K562 (cell line): ENCODE measurements around the gene P4HTM. TPM values are rescaled to one million over a fixed set of nuclear protein-coding genes. Genes with fewer than 3 reads are reported as not detected.

Experiments
- BDP1 ChIP-seq: IDR thresholded peaks from 3 replicates; pipeline ENCODE4 v1.6.1; 2011; ENCODE audit not compliant: insufficient read length, insufficient read depth
- ETV6 ChIP-seq, 3 experiments: fragments of 150-350 bp in 1 of 3; sonication (generic) in 1 of 3; formaldehyde crosslinking in 1 of 3; IDR thresholded peaks; 2 replicates each; pipeline versions ENCODE4 v1.6.1 to v1.8.0; 2014 to 2022; ENCODE audit warnings: borderline replicate concordance in 2 of 3, low read depth in 2 of 3, antibody characterized with exemption in 1 of 3, low read length in 1 of 3, mild to moderate bottlenecking in 1 of 3, missing genetic modification reagents in 1 of 3
- FOXO4 ChIP-seq: fragments of 450-650 bp; formaldehyde crosslinking; IDR thresholded peaks from 2 replicates; pipeline ENCODE4 v1.4.0; 2020; ENCODE audit warnings: mild to moderate bottlenecking, moderate library complexity
- GTF2E2 ChIP-seq: fragments of 200-800 bp; sonication (Bioruptor generic); IDR thresholded peaks from 2 replicates; pipeline ENCODE4 v1.6.1; 2016; ENCODE audit warnings: missing genetic modification characterization, missing compliant biosample characterization
- KAT7 ChIP-seq: sonication (generic); formaldehyde crosslinking; IDR thresholded peaks from 2 replicates; pipeline ENCODE4 v1.8.0; 2022; ENCODE audit warnings: missing genetic modification reagents, mild to moderate bottlenecking, borderline replicate concordance
- KLF13 ChIP-seq: fragments of 450-650 bp; IDR thresholded peaks from 2 replicates; pipeline ENCODE4 v1.6.1; 2016; ENCODE audit warnings: missing genetic modification characterization, low read depth, mild to moderate bottlenecking, missing compliant biosample characterization, moderate library complexity, borderline replicate concordance
- KLF6 ChIP-seq: fragments of 250-450 bp; sonication (Bioruptor Pico); IDR thresholded peaks from 2 replicates; pipeline ENCODE4 v1.4.0; 2020; ENCODE audit warnings: mild to moderate bottlenecking, moderate library complexity, borderline replicate concordance
- POLR2H ChIP-seq: IDR thresholded peaks from 2 replicates; pipeline ENCODE4 v1.6.1; 2016; ENCODE audit warnings: missing genetic modification characterization, low read depth, mild to moderate bottlenecking, control low read depth, missing compliant biosample characterization, moderate library complexity
- SAFB ChIP-seq: fragments of 200-400 bp; formaldehyde crosslinking; IDR thresholded peaks from 2 replicates; pipeline ENCODE4 v1.6.1; 2017; ENCODE audit warnings: low read depth, low read length, borderline replicate concordance
- SIN3A ChIP-seq, 2 experiments: fragments of 150-350 bp in 1 of 2; IDR thresholded peaks; 2 replicates each; pipeline ENCODE4 v1.6.1; 2011 to 2016; ENCODE audit warnings: borderline replicate concordance in 2 of 2, low read depth in 2 of 2, low read length in 2 of 2, mild to moderate bottlenecking in 2 of 2, moderate library complexity in 2 of 2; ENCODE audit not compliant: control insufficient read depth in 1 of 2
- SRSF1 ChIP-seq: fragments of 200-400 bp; formaldehyde crosslinking; IDR thresholded peaks from 2 replicates; pipeline ENCODE4 v1.6.1; 2017; ENCODE audit warnings: mild to moderate bottlenecking, low read depth, low read length, moderate library complexity
- TRIM24 ChIP-seq, 2 experiments: fragments of 450-650 bp; IDR thresholded peaks; 2 replicates each; pipeline ENCODE4 v1.6.1; 2016
- ZEB2 ChIP-seq: fragments of 450-650 bp; IDR thresholded peaks from 2 replicates; pipeline ENCODE4 v1.6.1; 2016
- ZNF282 ChIP-seq: sonication (generic); formaldehyde crosslinking; IDR thresholded peaks from 2 replicates; pipeline ENCODE4 v1.8.1; 2023; ENCODE audit warnings: missing genetic modification reagents
- ZNF445 ChIP-seq: fragments of 250-450 bp; sonication (Bioruptor Pico); IDR thresholded peaks from 2 replicates; pipeline ENCODE4 v1.4.0; 2020; ENCODE audit warnings: low read depth, mild to moderate bottlenecking, moderate library complexity
- polyA plus RNA-seq, 8 experiments: library from polyadenylated mRNA; depleted of rRNA in 4 of 8; stranded (reverse) in 5 of 8; unstranded in 3 of 8; fragments of >200 nt; fragmentation: Nextera tagmentation in 2 of 8; fragmentation: Illumina TruSeq in 1 of 8; extraction: Ambion mirVana in 2 of 8; extraction: Trizol in 1 of 8; gene quantifications; 2 replicates each; pipeline versions ENCODE4 v1.2.1 to v1.2.3, GENCODE V29; 2011 to 2014; ENCODE audit warnings: inconsistent platforms in 1 of 8, missing spikeins in 1 of 8
- total RNA-seq, 7 experiments: library from RNA; depleted of rRNA in 6 of 7; stranded (reverse); fragments of >200 nt in 6 of 7; fragmentation: Illumina TruSeq in 2 of 7; extraction: Trizol in 2 of 7; gene quantifications; 2 replicates each; pipeline versions ENCODE4 v1.2.1 to v1.2.3, GENCODE V29; 2011 to 2021; ENCODE audit warnings: low replicate concordance in 1 of 7

Gene P4HTM
- total and polyA plus RNA-seq, 9 of the 15 experiments (the other 6 are each of a cell fraction or from before 2014, with no cell fraction given): 0.09 to 0.66 (median 0.25) TPM; not detected in 2

- TF ChIP-seq TRIM24 (IDR thresholded peaks at IDR 0.05) (no peak), ETV6 (IDR thresholded peaks at IDR 0.05; ENCODE audit: borderline replicate concordance in 1 of 2, low read depth in 2 of 2, low read length in 1 of 2) (no peak), ETV6 (CRISPR knock-in tag; IDR thresholded peaks at IDR 0.05; ENCODE audit: borderline replicate concordance) (0 out of 2 replicates have a peak, but pooled peaks have one; percentile 57), FOXO4 (CRISPR knock-in tag) (no peak), KLF13 (tag) (no peak), ZNF282 (CRISPR knock-in tag) (peak; percentile 88), BDP1 (no peak), POLR2H (tag) (no peak), ZNF445 (CRISPR knock-in tag) (no peak), SRSF1 (no peak), SIN3A (IDR thresholded peaks at IDR 0.05; ENCODE audit: borderline replicate concordance in 2 of 2, control insufficient read depth in 1 of 2, low read depth in 2 of 2, low read length in 2 of 2) (peak; percentile 15 to 33; a peak in 1 of 4 replicates), ZEB2 (no peak), KLF6 (peak; percentile 54; the same call in 1 of the 2 replicates), GTF2E2 (no peak; the same call in 1 of the 2 replicates), SAFB (peak; percentile 18; the same call in 1 of the 2 replicates), KAT7 (CRISPR knock-in tag) (0 out of 2 replicates have a peak, but pooled peaks have one; percentile 3)
These were observed 32.0 kb downstream of the P4HTM start, which contains the start of gene NDUFAF3 (continued) for GRCh38 chr3:49021813-49022687.
